ENCODE results near the gene UBE2O. TPM values are rescaled to one million over a fixed set of nuclear protein-coding genes. Genes with fewer than 3 reads are reported as not detected.

UBE2O gene
- total RNA-seq, 2 experiments from 2014 or later = 43.4 to 79.6 TPM

DNA sequence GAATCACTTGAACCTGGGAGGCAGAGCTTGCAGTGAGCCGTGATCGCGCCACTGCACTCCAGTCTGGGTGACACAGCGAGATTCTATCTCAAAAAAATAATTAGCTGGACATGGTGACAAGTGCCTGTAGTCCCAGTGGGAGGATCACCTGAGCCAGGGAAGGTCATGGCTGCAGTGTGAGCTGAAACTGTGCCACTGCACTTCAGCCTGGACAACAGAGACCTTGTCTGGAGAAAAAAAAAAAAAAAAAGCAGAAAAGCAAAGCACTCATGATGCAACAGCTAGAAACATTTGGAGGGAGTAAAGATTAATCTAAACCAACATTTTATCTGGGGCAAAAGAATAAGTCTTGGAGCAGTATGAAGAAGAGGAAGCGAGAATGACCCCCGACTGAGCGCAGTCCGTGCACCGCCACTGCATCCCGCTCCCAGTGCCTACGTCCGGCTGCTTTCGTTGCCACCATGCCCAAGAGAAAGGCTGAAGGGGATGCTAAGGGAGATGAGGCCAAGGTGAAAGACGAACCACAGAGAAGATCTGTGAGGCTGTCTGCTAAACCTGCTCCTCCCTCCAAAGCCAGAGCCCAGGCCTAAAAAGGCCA lies 107.5 kb downstream of the UBE2O start:
- peaks cover 3% of the 10 kb centered on the region; the same call in 1 of the 2 replicates for H3K79me2 ChIP-seq (ENCODE audit: insufficient read depth, low read depth, low read length)

GRCh38 chr17:76343106-76343505 lies 109.8 kb downstream of the UBE2O start:
- Histone ChIP-seq H3K4me3 (ENCODE audit: low read depth, low read length, poor library complexity, severe bottlenecking) (no peak overlapping the region), H3K79me2 (ENCODE audit: insufficient read depth, low read depth, low read length) (no peaks in the 10 kb centered on the region), H2AFZ (ENCODE audit: low read length) (no peak overlapping the region), H3K4me2 (ENCODE audit: low read length) (no peak overlapping the region), H3K36me3 (ENCODE audit: insufficient read depth, low read length) (peaks cover 78% of the 10 kb centered on the region), H3K27ac (ENCODE audit: low read depth, low read length, poor library complexity, severe bottlenecking) (no peak overlapping the region), H3K9me2 (ENCODE audit: insufficient read depth, low read length) (no peaks in the 10 kb centered on the region), H3K9me3 (ENCODE audit: low read length) (no peaks in the 10 kb centered on the region), H4K20me1 (ENCODE audit: insufficient read depth, low read length) (no peaks in the 10 kb centered on the region), H3K4me1 (ENCODE audit: insufficient read depth, low read length, poor library complexity, severe bottlenecking) (no peaks in the 10 kb centered on the region)
- no peak for DNase-seq (ENCODE audit: low spot score)
- POLR2A ChIA-PET = no interaction called here
- no TSS peak for BruUV-seq (replicated peaks)
- intact Hi-C loops (cut with micrococcal nuclease; ENCODE audit: unreplicated experiment) = no loop called here
- TF ChIP-seq, protein P1, sequence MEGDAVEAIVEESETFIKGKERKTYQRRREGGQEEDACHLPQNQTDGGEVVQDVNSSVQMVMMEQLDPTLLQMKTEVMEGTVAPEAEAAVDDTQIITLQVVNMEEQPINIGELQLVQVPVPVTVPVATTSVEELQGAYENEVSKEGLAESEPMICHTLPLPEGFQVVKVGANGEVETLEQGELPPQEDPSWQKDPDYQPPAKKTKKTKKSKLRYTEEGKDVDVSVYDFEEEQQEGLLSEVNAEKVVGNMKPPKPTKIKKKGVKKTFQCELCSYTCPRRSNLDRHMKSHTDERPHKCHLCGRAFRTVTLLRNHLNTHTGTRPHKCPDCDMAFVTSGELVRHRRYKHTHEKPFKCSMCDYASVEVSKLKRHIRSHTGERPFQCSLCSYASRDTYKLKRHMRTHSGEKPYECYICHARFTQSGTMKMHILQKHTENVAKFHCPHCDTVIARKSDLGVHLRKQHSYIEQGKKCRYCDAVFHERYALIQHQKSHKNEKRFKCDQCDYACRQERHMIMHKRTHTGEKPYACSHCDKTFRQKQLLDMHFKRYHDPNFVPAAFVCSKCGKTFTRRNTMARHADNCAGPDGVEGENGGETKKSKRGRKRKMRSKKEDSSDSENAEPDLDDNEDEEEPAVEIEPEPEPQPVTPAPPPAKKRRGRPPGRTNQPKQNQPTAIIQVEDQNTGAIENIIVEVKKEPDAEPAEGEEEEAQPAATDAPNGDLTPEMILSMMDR (conservative IDR thresholded peaks at IDR 0.05; ENCODE audit: low read length) = no peak
- no peak for TF ChIP-seq EZH2phosphoT487 (IDR thresholded peaks at IDR 0.05; ENCODE audit: borderline replicate concordance, low read depth, low read length)
- CTCF ChIA-PET (ENCODE audit: unreplicated experiment) = no interaction called here

More for the DNA sequence above, 107.5 kb downstream of the UBE2O start:
- no peak for DNase-seq (ENCODE audit: low spot score)
- no peak overlapping the region for H2AFZ ChIP-seq (ENCODE audit: low read length)
- POLR2A ChIA-PET = interaction anchor here (0.6 to 1.3 kb wide), 2 partner anchors 8 to 33 kb away, joined by 3 read pairs; partner anchors contain the start of gene PRPSAP1
- H4K20me1 ChIP-seq (ENCODE audit: insufficient read depth, low read length) = no peaks in the 10 kb centered on the region
- H3K9me3 ChIP-seq (ENCODE audit: low read length) = no peaks in the 10 kb centered on the region
- no peaks in the 10 kb centered on the region for H3K9me2 ChIP-seq (ENCODE audit: insufficient read depth, low read length)
- intact Hi-C loops (cut with micrococcal nuclease; ENCODE audit: unreplicated experiment) = no loop called here
- H3K4me1 ChIP-seq (ENCODE audit: insufficient read depth, low read length, poor library complexity, severe bottlenecking) = no peaks in the 10 kb centered on the region
- no peak overlapping the region for H3K4me2 ChIP-seq (ENCODE audit: low read length)
- TF ChIP-seq, protein P1 (conservative IDR thresholded peaks at IDR 0.05; ENCODE audit: low read length) = no peak
- TF ChIP-seq EZH2phosphoT487 (IDR thresholded peaks at IDR 0.05; ENCODE audit: borderline replicate concordance, low read depth, low read length) = no peak
- BruUV-seq (replicated peaks) = no TSS peak
- H3K27ac ChIP-seq (ENCODE audit: low read depth, low read length, poor library complexity, severe bottlenecking) = no peak overlapping the region
- peaks cover 71% of the 10 kb centered on the region for H3K36me3 ChIP-seq (ENCODE audit: insufficient read depth, low read length)
- CTCF ChIA-PET (ENCODE audit: unreplicated experiment) = no interaction called here
- H3K4me3 ChIP-seq (ENCODE audit: low read depth, low read length, poor library complexity, severe bottlenecking) = no peak overlapping the region

- DNase-seq (ENCODE audit: low spot score) = no peak
- Histone ChIP-seq H3K27ac (ENCODE audit: low read depth, low read length, poor library complexity, severe bottlenecking) (no peak overlapping the region), H4K20me1 (ENCODE audit: insufficient read depth, low read length) (no peaks in the 10 kb centered on the region), H3K9me2 (ENCODE audit: insufficient read depth, low read length) (no peaks in the 10 kb centered on the region), H2AFZ (ENCODE audit: low read length) (no peak overlapping the region), H3K9me3 (ENCODE audit: low read length) (no peaks in the 10 kb centered on the region), H3K4me3 (ENCODE audit: low read depth, low read length, poor library complexity, severe bottlenecking) (no peak overlapping the region), H3K4me1 (ENCODE audit: insufficient read depth, low read length, poor library complexity, severe bottlenecking) (no peaks in the 10 kb centered on the region), H3K79me2 (ENCODE audit: insufficient read depth, low read depth, low read length) (no peaks in the 10 kb centered on the region), H3K4me2 (ENCODE audit: low read length) (no peak overlapping the region), H3K36me3 (ENCODE audit: insufficient read depth, low read length) (peaks cover 80% of the 10 kb centered on the region)
- ChIA-PET CTCF (ENCODE audit: unreplicated experiment) (interaction anchor here (0.7 kb wide), 1 partner anchor 13 kb away, joined by 3 read pairs; no protein-coding TSS in a partner anchor), POLR2A (interaction anchor here (0.7 kb wide), 2 partner anchors 11 to 42 kb away, joined by 3 to 4 read pairs; no protein-coding TSS in a partner anchor)
- intact Hi-C loops (cut with micrococcal nuclease; ENCODE audit: unreplicated experiment) = no loop called here
- BruUV-seq (replicated peaks) = no TSS peak
- TF ChIP-seq, protein P1 (conservative IDR thresholded peaks at IDR 0.05; ENCODE audit: low read length) = no peak
- no peak for TF ChIP-seq EZH2phosphoT487 (IDR thresholded peaks at IDR 0.05; ENCODE audit: borderline replicate concordance, low read depth, low read length)
These were observed 111.7 kb downstream of the UBE2O start for GRCh38 chr17:76341301-76341700.
